Measurements from ENCODE around the gene RHO. TPM values are rescaled to one million over a fixed set of nuclear protein-coding genes. Genes with fewer than 3 reads are reported as not detected.

The RHO gene
- total RNA-seq, 2 donors from 2014 or later = not detected

- ATAC-seq = peak in 1 of 2 donors; percentile 3
- intact Hi-C loops (cut with DNase I) = loop anchor here in 1 of 2 donors (5.0 kb wide), 1 partner anchor 38 kb away; no protein-coding TSS in a partner anchor
- DNase-seq = no peak
Observed at GRCh38 chr3:129563850-129564535, 35.6 kb downstream of the RHO start.

GRCh38 chr3:129564981-129565644 lies 36.7 kb downstream of the RHO start:
- ATAC-seq (no peak), DNase-seq (no peak)
- intact Hi-C loops (cut with DNase I) = loop anchor here in 1 of 2 donors (5.0 kb wide), 1 partner anchor 37 kb away; no protein-coding TSS in a partner anchor

GRCh38 chr3:129565902-129566301 lies 37.5 kb downstream of the RHO start:
- DNase-seq (no peak), ATAC-seq (no peak)
- intact Hi-C loops (cut with DNase I) = no loop called here

- no peak for DNase-seq
- ATAC-seq = peak in 1 of 2 donors; percentile 6
- intact Hi-C loops (cut with DNase I) = no loop called here
Observed at GRCh38 chr3:129567176-129567705, 38.8 kb downstream of the RHO start.

- no peak for ATAC-seq
- no peak for DNase-seq
- intact Hi-C loops (cut with DNase I) = no loop called here
Observed at GRCh38 chr3:129567939-129568338, 39.5 kb downstream of the RHO start.

GRCh38 chr3:129569856-129570255 lies 41.4 kb downstream of the RHO start:
- ATAC-seq = no peak
- DNase-seq = no peak
- intact Hi-C loops (cut with DNase I) = no loop called here

GRCh38 chr3:129571605-129572547 lies 43.4 kb downstream of the RHO start:
- DNase-seq (no peak), ATAC-seq (no peak)

GRCh38 chr3:129572603-129573002 lies 44.2 kb downstream of the RHO start:
- DNase-seq (no peak), ATAC-seq (no peak)
- intact Hi-C loops (cut with DNase I) = no loop called here

More at GRCh38 chr3:129571605-129572547, 43.4 kb downstream of the RHO start:
- intact Hi-C loops (cut with DNase I) = no loop called here

- ATAC-seq (no peak), DNase-seq (no peak)
- intact Hi-C loops (cut with DNase I) = no loop called here
Observed at GRCh38 chr3:129573493-129573892, 45.1 kb downstream of the RHO start.

- DNase-seq (no peak), ATAC-seq (no peak)
- intact Hi-C loops (cut with DNase I) = no loop called here
Observed at GRCh38 chr3:129574206-129574605, 45.8 kb downstream of the RHO start.

GRCh38 chr3:129575233-129575996 lies 47.0 kb downstream of the RHO start:
- intact Hi-C loops (cut with DNase I) = no loop called here
- no peak for DNase-seq
- no peak for ATAC-seq

- DNase-seq = no peak
- ATAC-seq = no peak
- intact Hi-C loops (cut with DNase I) = no loop called here
Observed at GRCh38 chr3:129575997-129576384, 47.6 kb downstream of the RHO start.

GRCh38 chr3:129576514-129577352 lies 48.3 kb downstream of the RHO start:
- intact Hi-C loops (cut with DNase I) = no loop called here
- ATAC-seq (peak; percentile 38 to 54), DNase-seq (no peak)

GRCh38 chr3:129577366-129577765 lies 48.9 kb downstream of the RHO start:
- DNase-seq (peak; percentile 60), ATAC-seq (peak; percentile 25 to 40)
- intact Hi-C loops (cut with DNase I) = no loop called here

- no peak for DNase-seq
- intact Hi-C loops (cut with DNase I) = no loop called here
- peak; percentile 47 to 64 for ATAC-seq
Observed at GRCh38 chr3:129577925-129578786, 49.7 kb downstream of the RHO start.

GRCh38 chr3:129579991-129580390 lies 51.6 kb downstream of the RHO start:
- intact Hi-C loops (cut with DNase I) = no loop called here
- ATAC-seq (no peak), DNase-seq (no peak)

GRCh38 chr3:129581623-129582022 lies 53.2 kb downstream of the RHO start:
- ATAC-seq (no peak), DNase-seq (no peak)
- intact Hi-C loops (cut with DNase I) = no loop called here

Measured in left cardiac atrium (tissue), 4 donors.